DOHH2 (cell line): ENCODE results near the gene WDFY2.

Source experiments
- H3F3A ChIP-seq: fragments of 200-600 bp; sonication (generic), shearing (Covaris generic); 2 replicates; pipeline ENCODE4 v1.6.0; 2016; ENCODE audit warnings: antibody characterized with exemption, mild to moderate bottlenecking; ENCODE audit not compliant: control insufficient read depth, insufficient read depth
- H3K27ac ChIP-seq: fragments of 200-600 bp; sonication (generic); 2 replicates; pipeline ENCODE4 v1.5.1; 2014; ENCODE audit warnings: low read depth, mild to moderate bottlenecking, low read length, moderate library complexity
- H3K27me3 ChIP-seq: fragments of 200-600 bp; sonication (generic); 2 replicates; pipeline ENCODE4 v1.6.1; 2014; ENCODE audit warnings: mild to moderate bottlenecking, low read length, mixed read lengths; ENCODE audit not compliant: control insufficient read depth
- H3K36me3 ChIP-seq: fragments of 200-600 bp; sonication (generic); 2 replicates; pipeline ENCODE4 v1.6.1; 2014; ENCODE audit warnings: mild to moderate bottlenecking, low read length, moderate library complexity, mixed read lengths; ENCODE audit not compliant: control insufficient read depth
- H3K4me1 ChIP-seq: fragments of 200-600 bp; sonication (generic); 2 replicates; pipeline ENCODE4 v1.6.1; 2014; ENCODE audit warnings: mild to moderate bottlenecking, low read length, mixed read lengths; ENCODE audit not compliant: control insufficient read depth
- H3K4me2 ChIP-seq: fragments of 200-600 bp; sonication (generic); 2 replicates; pipeline ENCODE4 v1.6.0; 2014; ENCODE audit warnings: mild to moderate bottlenecking, low read length, moderate library complexity
- H3K4me3 ChIP-seq: fragments of 200-600 bp; sonication (generic); 2 replicates; pipeline ENCODE4 v1.5.1; 2014; ENCODE audit warnings: mild to moderate bottlenecking, low read length, mixed read lengths
- H3K79me2 ChIP-seq: fragments of 200-600 bp; sonication (generic); 2 replicates; pipeline ENCODE4 v1.6.1; 2014; ENCODE audit warnings: mild to moderate bottlenecking, low read length, mixed read lengths; ENCODE audit not compliant: control insufficient read depth
- H3K9me2 ChIP-seq: fragments of 200-600 bp; sonication (generic); replicated peaks from 2 replicates; pipeline ENCODE4 v1.6.1; 2014; ENCODE audit warnings: mild to moderate bottlenecking, low read length, mixed read lengths; ENCODE audit not compliant: control insufficient read depth
- H3K9me3 ChIP-seq: fragments of 200-600 bp; sonication (generic); 2 replicates; pipeline ENCODE4 v1.6.1; 2014; ENCODE audit warnings: antibody characterized with exemption, low read length, mixed read lengths; ENCODE audit not compliant: control insufficient read depth, insufficient read depth
- H4K20me1 ChIP-seq: fragments of 200-600 bp; sonication (generic); 2 replicates; pipeline ENCODE4 v1.6.0; 2014; ENCODE audit warnings: low read depth, mild to moderate bottlenecking, antibody characterized with exemption, low read length, moderate library complexity; ENCODE audit not compliant: control insufficient read depth, insufficient read depth
- EZH2phosphoT487 ChIP-seq: fragments of 200-600 bp; sonication (generic); IDR thresholded peaks from 2 replicates; pipeline ENCODE4 v1.6.1; 2017; ENCODE audit warnings: borderline replicate concordance, mild to moderate bottlenecking, antibody characterized with exemption, low read length, moderate library complexity, mixed read lengths
- TF ChIP-seq, protein P1 (sequence below): fragments of 200-600 bp; sonication (generic); IDR thresholded peaks from one replicate; pipeline ENCODE4 v1.5.1; 2014; ENCODE audit warnings: antibody characterized with exemption, mild to moderate bottlenecking, low read depth, low read length; ENCODE audit not compliant: poor library complexity, severe bottlenecking

Gene WDFY2

DNA sequence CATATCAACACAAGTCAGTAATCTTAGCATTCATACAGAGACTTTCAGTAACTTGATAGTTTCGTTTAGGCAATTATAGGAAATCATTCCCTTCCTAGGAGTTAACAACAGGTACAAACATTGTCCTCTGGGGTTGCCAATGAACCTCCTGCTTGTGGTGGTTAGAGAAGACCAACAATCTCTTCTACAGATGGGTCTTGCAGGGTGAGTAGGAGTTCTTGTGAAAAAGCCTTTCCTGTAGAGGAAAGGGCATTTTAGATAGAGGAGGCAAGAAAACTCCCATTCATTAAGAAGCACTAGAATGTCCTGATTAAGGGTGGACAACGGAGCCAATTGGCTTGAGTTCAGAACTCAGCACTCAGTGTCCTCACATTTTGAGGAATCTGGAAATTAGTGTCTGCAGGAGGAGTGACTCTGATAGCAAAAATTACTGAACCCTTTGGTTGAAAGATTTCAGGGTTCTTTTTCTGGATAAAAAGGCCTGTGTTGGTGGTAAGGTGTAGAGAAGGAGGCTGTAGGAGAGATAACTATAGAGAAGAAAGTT is 4.2 kb downstream of the WDFY2 start:
- H4K20me1 ChIP-seq: peaks cover 3% of the 10 kb centered on the region; the same call in 1 of the 2 replicates
- H3K27ac ChIP-seq: no peak overlapping the region
- no peak overlapping the region for H3K4me3 ChIP-seq
- H3K9me2 ChIP-seq: no peaks in the 10 kb centered on the region
- TF ChIP-seq, protein P1, sequence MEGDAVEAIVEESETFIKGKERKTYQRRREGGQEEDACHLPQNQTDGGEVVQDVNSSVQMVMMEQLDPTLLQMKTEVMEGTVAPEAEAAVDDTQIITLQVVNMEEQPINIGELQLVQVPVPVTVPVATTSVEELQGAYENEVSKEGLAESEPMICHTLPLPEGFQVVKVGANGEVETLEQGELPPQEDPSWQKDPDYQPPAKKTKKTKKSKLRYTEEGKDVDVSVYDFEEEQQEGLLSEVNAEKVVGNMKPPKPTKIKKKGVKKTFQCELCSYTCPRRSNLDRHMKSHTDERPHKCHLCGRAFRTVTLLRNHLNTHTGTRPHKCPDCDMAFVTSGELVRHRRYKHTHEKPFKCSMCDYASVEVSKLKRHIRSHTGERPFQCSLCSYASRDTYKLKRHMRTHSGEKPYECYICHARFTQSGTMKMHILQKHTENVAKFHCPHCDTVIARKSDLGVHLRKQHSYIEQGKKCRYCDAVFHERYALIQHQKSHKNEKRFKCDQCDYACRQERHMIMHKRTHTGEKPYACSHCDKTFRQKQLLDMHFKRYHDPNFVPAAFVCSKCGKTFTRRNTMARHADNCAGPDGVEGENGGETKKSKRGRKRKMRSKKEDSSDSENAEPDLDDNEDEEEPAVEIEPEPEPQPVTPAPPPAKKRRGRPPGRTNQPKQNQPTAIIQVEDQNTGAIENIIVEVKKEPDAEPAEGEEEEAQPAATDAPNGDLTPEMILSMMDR: no peak
- no peak for TF ChIP-seq EZH2phosphoT487
- no peaks in the 10 kb centered on the region for H3K9me3 ChIP-seq
- H3K4me2 ChIP-seq: no peak overlapping the region
- no peaks in the 10 kb centered on the region for H3K36me3 ChIP-seq
- H3K27me3 ChIP-seq: no peaks in the 10 kb centered on the region
- H3F3A ChIP-seq: no peaks in the 10 kb centered on the region; the same call in 1 of the 2 replicates
- H3K4me1 ChIP-seq: peaks cover 10% of the 10 kb centered on the region
- H3K79me2 ChIP-seq: peaks cover 39% of the 10 kb centered on the region

DNA sequence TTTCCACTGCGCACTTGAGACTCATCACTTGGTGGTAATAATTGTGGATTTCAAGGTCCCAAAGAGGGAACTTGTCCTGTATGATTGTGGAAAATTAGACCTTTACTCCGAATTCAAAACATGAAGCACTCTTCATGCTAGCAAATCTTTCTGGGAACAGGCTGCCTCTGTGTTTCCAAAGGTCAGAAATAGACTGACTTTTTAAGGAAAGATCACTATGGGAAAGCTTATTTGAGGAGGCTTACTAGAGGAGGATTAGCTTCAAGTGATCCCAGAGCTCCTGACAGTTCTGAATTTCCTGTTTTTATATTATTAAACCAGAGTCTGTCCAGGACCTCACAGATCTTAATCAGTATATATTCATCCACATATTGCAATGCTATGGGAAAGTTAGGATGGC is 5.5 kb downstream of the WDFY2 start:
- Histone ChIP-seq H3K4me3 (no peak overlapping the region), H3K9me3 (no peaks in the 10 kb centered on the region), H3K27me3 (no peaks in the 10 kb centered on the region), H3K9me2 (no peaks in the 10 kb centered on the region), H3K4me1 (peaks cover 9% of the 10 kb centered on the region), H3K79me2 (peaks cover 42% of the 10 kb centered on the region), H3K36me3 (no peaks in the 10 kb centered on the region), H3K27ac (no peak overlapping the region), H3K4me2 (no peak overlapping the region), H4K20me1 (peaks cover 6% of the 10 kb centered on the region; the same call in 1 of the 2 replicates), H3F3A (no peaks in the 10 kb centered on the region; the same call in 1 of the 2 replicates)
- TF ChIP-seq EZH2phosphoT487: no peak
- TF ChIP-seq, protein P1: no peak

DNA sequence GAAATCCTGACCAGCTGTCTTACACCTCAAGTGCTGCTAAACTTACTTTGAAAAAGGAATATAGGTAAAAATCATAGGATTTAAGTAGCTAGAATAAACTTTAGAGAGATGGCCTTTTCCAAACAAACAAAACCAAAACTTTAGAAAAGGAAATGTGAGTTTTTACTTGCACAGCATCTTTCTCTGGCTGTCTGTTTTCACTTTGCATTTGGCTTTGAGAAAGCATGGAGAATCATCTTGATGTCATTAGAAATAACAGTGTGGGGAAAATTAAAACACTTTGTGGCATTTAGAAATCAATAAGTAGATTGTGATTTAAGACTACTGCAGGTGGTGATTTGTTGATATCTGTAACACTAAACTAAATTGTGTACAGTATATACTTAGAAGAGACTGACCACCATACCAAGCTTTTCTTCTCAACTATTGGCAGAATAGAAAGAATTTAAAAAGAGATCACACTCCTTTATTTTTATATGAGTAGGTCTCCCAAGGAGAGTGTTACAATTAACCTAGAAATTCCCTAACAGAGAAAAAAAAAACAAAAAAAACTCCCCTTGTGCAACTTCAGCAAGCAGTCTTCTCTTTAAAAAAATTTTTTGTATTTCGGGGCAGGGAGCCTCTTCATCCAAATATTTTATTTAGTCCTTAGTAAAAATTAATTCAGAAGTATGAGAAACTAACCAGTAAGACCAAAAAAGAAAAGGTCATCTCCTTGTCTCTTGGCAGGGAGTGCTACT is 6.1 kb downstream of the WDFY2 start:
- TF ChIP-seq, protein P1: no peak
- TF ChIP-seq EZH2phosphoT487: no peak
- H3K27ac ChIP-seq: no peak overlapping the region
- H3K27me3 ChIP-seq: no peaks in the 10 kb centered on the region
- H3K4me2 ChIP-seq: no peak overlapping the region
- peaks cover 6% of the 10 kb centered on the region; the same call in 1 of the 2 replicates for H4K20me1 ChIP-seq
- H3K9me2 ChIP-seq: no peaks in the 10 kb centered on the region
- H3K79me2 ChIP-seq: peaks cover 44% of the 10 kb centered on the region
- no peaks in the 10 kb centered on the region for H3K36me3 ChIP-seq
- H3K9me3 ChIP-seq: no peaks in the 10 kb centered on the region
- H3F3A ChIP-seq: no peaks in the 10 kb centered on the region; the same call in 1 of the 2 replicates
- peaks cover 8% of the 10 kb centered on the region for H3K4me1 ChIP-seq
- H3K4me3 ChIP-seq: no peak overlapping the region
